ENCODE measurements around the gene GPR171. TPM values are rescaled to one million over a fixed set of nuclear protein-coding genes. Genes with fewer than 3 reads are reported as not detected.

GPR171 gene
- total and polyA plus RNA-seq, 2 donors (not counting 3 experiments of a cell fraction or from before 2014, with no cell fraction given): not detected

DNA sequence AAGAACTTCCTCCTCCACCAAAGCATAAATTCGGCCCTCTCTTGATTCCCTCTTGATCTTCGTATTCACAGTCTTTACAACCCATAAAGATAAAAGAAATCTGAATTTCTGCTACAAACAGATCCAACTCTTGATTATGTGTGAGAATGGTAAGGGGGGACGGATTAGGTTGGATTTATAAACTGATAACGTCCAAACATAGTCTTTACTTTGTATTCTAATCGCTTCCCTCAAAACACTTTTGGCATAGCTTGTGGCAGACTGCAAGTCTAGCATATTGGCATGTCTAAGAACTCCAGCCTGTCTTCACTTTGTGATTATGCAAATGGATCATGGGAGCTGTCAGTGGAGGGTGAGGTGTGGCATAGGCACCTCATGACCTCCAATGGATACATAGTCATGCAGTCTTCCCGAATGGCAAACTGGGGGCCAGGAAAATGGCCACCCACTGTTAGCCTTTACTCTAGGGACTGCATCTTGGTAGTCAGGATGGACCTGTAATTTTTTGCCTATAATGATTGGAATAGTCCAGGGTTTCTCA is 24.3 kb upstream of the GPR171 start:
- Histone ChIP-seq H3K27ac (ENCODE audit: insufficient read depth, low read depth, low read length) (no peak overlapping the region), H3K9me1 (replicated peaks; ENCODE audit: control insufficient read depth, extremely low read depth, insufficient read depth, low read length) (no peaks in the 10 kb centered on the region), H3K4me3 (replicated peaks in 1 of 3; ENCODE audit: insufficient read depth in 1 of 3, low read depth in 1 of 3, low read length in 3 of 3) (no peak overlapping the region), H3K9ac (replicated peaks; ENCODE audit: extremely low read depth, insufficient read depth, low read length) (no peak overlapping the region), H2AFZ (ENCODE audit: low read depth, low read length) (peak overlapping the region; percentile 52), H3K4me1 (ENCODE audit: control insufficient read depth, extremely low read depth, insufficient read depth, low read length) (peaks cover 11% of the 10 kb centered on the region), H3K4me2 (ENCODE audit: insufficient read depth, low read length) (no peak overlapping the region), H3K9me3 (replicated peaks; ENCODE audit: control insufficient read depth, insufficient read depth, low read length) (no peaks in the 10 kb centered on the region), H4K20me1 (replicated peaks; ENCODE audit: control insufficient read depth, extremely low read depth, insufficient read depth, low read length) (no peaks in the 10 kb centered on the region), H3K27me3 (ENCODE audit: control insufficient read depth in 2 of 2, insufficient read depth in 2 of 2, low read length in 2 of 2) (no peaks in the 10 kb centered on the region), H3K36me3 (ENCODE audit: control insufficient read depth in 2 of 2, extremely low read depth in 1 of 2, insufficient read depth in 2 of 2, low read length in 2 of 2) (no peaks in the 10 kb centered on the region), H3K79me2 (ENCODE audit: control insufficient read depth, insufficient read depth, low read length) (no peaks in the 10 kb centered on the region)
- intact Hi-C loops (cut with micrococcal nuclease): loop anchor here (1.0 to 5.0 kb wide), 6 partner anchors 56 to 691 kb away; no protein-coding TSS in a partner anchor
- no TSS peak for BruUV-seq (replicated peaks)
- POLR2A ChIA-PET: no interaction called here
- DNase-seq (ENCODE audit: low read depth, low spot score): no peak
- dilution Hi-C loops (cut with MboI; ENCODE audit: extremely low pct_ligation_motif_present, low sequenced_read_pairs): no loop called here
- FAIRE-seq: no peak
- CTCF ChIA-PET: interaction anchor here (1.1 to 6.7 kb wide), 11 partner anchors 10 to 692 kb away, joined by 3 to 75 read pairs (median 5); partner anchors contain the start of gene P2RY14
- TF ChIP-seq, protein P1, sequence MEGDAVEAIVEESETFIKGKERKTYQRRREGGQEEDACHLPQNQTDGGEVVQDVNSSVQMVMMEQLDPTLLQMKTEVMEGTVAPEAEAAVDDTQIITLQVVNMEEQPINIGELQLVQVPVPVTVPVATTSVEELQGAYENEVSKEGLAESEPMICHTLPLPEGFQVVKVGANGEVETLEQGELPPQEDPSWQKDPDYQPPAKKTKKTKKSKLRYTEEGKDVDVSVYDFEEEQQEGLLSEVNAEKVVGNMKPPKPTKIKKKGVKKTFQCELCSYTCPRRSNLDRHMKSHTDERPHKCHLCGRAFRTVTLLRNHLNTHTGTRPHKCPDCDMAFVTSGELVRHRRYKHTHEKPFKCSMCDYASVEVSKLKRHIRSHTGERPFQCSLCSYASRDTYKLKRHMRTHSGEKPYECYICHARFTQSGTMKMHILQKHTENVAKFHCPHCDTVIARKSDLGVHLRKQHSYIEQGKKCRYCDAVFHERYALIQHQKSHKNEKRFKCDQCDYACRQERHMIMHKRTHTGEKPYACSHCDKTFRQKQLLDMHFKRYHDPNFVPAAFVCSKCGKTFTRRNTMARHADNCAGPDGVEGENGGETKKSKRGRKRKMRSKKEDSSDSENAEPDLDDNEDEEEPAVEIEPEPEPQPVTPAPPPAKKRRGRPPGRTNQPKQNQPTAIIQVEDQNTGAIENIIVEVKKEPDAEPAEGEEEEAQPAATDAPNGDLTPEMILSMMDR (IDR thresholded peaks at IDR 0.05; ENCODE audit: extremely low read depth in 1 of 2, insufficient read depth in 1 of 2, low read depth in 1 of 2, low read length in 2 of 2): no peak
- TF ChIP-seq EZH2 (IDR thresholded peaks at IDR 0.05; ENCODE audit: borderline replicate concordance, low read depth, low read length, severe bottlenecking) (no peak), GATA2 (IDR thresholded peaks at IDR 0.05; ENCODE audit: insufficient read depth, insufficient read length, low read depth, low read length) (no peak), POLR2A (IDR thresholded peaks at IDR 0.05; ENCODE audit: low read depth, low read length) (no peak), MAX (IDR thresholded peaks at IDR 0.05; ENCODE audit: insufficient read depth, insufficient read length) (no peak), MYC (IDR thresholded peaks at IDR 0.05; ENCODE audit: low read depth, low read length) (no peak), POLR2AphosphoS5 (IDR thresholded peaks at IDR 0.05; ENCODE audit: insufficient read depth, low read depth, low read length) (no peak), FOS (IDR thresholded peaks at IDR 0.05; ENCODE audit: borderline replicate concordance, insufficient read depth, low read length) (no peak), JUN (IDR thresholded peaks at IDR 0.05; ENCODE audit: borderline replicate concordance, insufficient read depth, insufficient read length, low read depth) (no peak)
